AG09319 (cell line): ENCODE measurements around the gene MCTS1.
"Not testable (repeated sequence)": the region's sequence is repeated elsewhere in the genome, so short reads cannot be mapped to it uniquely, and the experiment has no call there.

ENCODE experiments used
- DNase-seq: peaks from one replicate; pipeline ENCODE4 v3.0.0-alpha.2; 2010; ENCODE audit warnings: low read depth; ENCODE audit errors: extremely low read depth
- TF ChIP-seq, protein P1 (sequence below): IDR thresholded peaks from 2 replicates; pipeline ENCODE4 v1.5.1; 2011; ENCODE audit warnings: low read depth, mild to moderate bottlenecking, inconsistent platforms, low read length, moderate library complexity

The MCTS1 gene

DNA sequence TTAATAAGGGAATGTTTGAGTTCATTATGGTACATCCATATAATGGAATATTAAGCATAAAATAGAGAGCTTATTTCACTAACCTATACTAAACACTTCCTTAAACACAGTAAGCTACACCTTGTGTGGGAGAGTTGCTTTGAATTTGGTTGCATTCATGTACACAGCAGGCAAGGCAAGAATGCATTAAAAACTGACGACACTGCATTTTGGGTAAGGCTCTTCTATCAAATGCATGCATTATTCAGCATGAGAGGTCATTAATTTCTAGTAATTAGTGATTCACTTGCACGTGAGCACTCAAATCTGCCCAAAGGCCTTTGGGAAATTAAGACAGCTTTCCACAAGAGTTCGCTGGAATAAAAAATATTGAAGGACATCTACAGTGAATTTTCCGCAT lies 34.7 kb downstream of the MCTS1 start:
- no peak for DNase-seq
- TF ChIP-seq, protein P1, sequence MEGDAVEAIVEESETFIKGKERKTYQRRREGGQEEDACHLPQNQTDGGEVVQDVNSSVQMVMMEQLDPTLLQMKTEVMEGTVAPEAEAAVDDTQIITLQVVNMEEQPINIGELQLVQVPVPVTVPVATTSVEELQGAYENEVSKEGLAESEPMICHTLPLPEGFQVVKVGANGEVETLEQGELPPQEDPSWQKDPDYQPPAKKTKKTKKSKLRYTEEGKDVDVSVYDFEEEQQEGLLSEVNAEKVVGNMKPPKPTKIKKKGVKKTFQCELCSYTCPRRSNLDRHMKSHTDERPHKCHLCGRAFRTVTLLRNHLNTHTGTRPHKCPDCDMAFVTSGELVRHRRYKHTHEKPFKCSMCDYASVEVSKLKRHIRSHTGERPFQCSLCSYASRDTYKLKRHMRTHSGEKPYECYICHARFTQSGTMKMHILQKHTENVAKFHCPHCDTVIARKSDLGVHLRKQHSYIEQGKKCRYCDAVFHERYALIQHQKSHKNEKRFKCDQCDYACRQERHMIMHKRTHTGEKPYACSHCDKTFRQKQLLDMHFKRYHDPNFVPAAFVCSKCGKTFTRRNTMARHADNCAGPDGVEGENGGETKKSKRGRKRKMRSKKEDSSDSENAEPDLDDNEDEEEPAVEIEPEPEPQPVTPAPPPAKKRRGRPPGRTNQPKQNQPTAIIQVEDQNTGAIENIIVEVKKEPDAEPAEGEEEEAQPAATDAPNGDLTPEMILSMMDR, result no peak

DNA sequence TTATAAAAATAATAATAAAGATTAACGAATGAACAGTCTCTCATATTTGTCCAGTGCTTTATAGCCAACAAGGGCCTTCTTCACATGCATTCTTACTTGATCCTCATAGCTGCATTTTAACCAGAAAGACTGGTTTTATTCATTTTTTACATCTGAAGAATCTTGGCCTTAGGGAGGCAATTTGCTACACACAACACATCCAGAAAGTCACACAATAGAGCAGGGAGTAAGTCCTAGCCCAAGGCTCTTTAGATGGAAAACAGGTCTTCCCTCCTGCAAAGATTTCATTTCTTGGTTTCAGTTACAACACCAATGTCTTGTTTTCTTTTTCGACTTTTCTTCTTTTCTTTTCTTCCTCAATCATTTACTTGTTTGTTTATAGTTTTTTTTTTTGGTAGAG lies 39.0 kb downstream of the MCTS1 start:
- TF ChIP-seq, protein P1, result no peak
- DNase-seq, result no peak

DNA sequence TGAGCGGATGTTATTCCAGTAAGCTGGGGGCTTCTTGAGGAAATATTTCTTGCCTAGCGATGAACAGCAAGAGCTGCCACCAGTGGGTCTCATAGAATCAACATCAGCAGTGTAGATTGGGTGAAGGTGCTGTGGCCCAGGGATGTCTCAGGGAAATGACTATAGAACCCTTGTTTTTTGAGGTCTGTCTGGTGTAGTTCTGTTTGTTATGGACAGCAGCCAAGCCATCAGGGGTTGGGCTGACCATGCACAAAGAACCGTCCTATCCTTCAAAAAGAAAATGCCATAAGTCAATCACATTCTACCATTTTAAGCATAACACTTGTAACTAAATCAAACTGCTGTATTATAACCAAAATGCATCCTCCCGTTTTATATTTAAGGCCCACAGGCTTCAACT lies 43.2 kb downstream of the MCTS1 start:
- TF ChIP-seq, protein P1, result no peak
- no peak for DNase-seq

DNA sequence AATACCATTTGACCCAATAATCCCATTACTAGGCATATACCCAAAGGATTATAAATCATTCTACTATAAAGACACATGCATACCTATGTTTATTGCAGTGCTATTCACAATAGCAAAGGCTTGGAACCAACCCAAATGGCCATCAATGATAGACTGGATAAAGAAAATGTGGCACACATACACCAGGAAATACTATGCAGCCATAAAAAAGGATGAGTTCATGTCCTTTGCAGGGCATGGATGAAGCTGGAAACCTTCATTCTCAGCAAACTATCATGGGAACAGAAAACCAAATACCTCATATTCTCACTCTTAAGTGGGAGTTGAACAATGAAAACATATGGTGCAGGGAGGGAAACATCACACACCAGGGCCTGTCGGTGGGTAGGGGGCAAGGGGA lies 48.4 kb downstream of the MCTS1 start:
- not testable (repeated sequence) for DNase-seq

DNA sequence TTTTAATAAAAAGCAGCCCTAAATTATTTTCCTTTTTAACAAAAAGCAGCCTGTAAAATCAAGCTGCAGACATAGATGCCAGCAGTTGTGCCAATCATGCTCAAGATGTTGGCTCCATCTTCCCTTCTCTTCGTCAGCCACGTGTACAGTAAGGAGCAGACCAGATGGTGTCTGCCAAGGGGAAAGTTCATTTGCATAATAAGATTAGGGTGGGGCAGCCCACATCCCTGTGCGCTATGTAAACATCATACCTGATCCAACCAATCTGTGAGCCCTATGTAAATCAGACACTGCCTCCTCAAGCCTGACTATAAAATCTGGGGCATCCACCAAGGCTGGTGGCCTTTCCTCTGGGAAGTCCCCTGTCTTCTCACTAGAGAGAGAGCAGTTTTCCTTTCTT lies 49.1 kb downstream of the MCTS1 start:
- DNase-seq, result no peak
- TF ChIP-seq, protein P1, result no peak

DNA sequence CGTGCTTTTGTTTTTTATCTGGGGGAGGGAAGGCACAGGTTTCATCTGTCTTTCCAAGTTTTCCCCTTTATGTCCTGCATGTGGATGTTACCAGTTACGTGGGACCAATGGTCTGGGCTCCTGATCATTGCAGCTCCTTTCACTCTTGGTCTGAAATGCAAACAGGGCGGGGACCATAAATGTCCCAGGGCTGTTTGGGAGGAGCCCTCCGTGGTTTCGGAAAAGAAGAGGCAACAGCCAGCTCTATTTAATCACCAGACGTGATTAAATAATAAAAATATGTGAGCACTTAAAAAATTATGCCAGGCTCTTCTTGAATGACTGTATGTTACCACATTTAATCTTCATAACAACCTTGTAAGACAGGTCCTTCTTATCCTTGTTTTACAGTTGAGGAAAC lies 56.7 kb downstream of the MCTS1 start:
- no peak for DNase-seq
- TF ChIP-seq, protein P1, result no peak
